Testis (tissue), 2 donors: ENCODE results near the gene ENAH.

Source experiments
- POLR2A ChIP-seq: fragments of 450-650 bp; IDR thresholded peaks from one replicate; pipeline ENCODE4 v1.6.1; 2017; ENCODE audit warnings: antibody characterized with exemption, mild to moderate bottlenecking, moderate library complexity
- TF ChIP-seq, protein P1 (sequence below), 3 experiments: fragments of 450-650 bp in 2 of 3; fragments of 200-600 bp in 1 of 3; sonication (generic) in 1 of 3; IDR thresholded peaks; one replicate each; pipeline ENCODE4 v1.5.1; 2016 to 2019; ENCODE audit warnings: antibody characterized with exemption in 3 of 3, mild to moderate bottlenecking in 2 of 3, moderate library complexity in 1 of 3

DNA sequence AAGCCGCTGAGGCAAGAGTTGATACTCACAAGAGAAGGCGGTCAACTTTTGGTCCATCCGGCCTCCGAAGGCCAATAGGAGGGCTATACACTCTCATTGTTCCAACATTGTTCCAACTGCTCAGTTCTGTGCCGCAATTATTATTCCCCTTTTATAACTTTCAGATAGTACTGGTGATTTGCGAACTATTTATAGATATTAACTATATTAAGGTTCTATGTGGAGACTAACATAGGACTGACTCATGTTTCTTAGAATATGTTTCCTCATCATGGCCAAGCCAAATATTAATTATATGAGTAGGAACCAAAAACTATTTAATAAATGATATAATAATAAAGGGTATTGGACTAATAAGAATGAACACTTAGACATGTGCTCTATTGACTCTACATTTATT is 128.4 kb downstream of the ENAH start:
- no peak for TF ChIP-seq POLR2A
- TF ChIP-seq, protein P1, sequence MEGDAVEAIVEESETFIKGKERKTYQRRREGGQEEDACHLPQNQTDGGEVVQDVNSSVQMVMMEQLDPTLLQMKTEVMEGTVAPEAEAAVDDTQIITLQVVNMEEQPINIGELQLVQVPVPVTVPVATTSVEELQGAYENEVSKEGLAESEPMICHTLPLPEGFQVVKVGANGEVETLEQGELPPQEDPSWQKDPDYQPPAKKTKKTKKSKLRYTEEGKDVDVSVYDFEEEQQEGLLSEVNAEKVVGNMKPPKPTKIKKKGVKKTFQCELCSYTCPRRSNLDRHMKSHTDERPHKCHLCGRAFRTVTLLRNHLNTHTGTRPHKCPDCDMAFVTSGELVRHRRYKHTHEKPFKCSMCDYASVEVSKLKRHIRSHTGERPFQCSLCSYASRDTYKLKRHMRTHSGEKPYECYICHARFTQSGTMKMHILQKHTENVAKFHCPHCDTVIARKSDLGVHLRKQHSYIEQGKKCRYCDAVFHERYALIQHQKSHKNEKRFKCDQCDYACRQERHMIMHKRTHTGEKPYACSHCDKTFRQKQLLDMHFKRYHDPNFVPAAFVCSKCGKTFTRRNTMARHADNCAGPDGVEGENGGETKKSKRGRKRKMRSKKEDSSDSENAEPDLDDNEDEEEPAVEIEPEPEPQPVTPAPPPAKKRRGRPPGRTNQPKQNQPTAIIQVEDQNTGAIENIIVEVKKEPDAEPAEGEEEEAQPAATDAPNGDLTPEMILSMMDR (IDR thresholded peaks at IDR 0.05): no peak
